Adipose tissue (tissue), 3 donors: ENCODE data around the gene TEX19. TPM values are rescaled to one million over a fixed set of nuclear protein-coding genes. Genes with fewer than 3 reads are reported as not detected.
"Not testable (repeated sequence)": the region's sequence is repeated elsewhere in the genome, so short reads cannot be mapped to it uniquely, and the experiment has no call there.

Experiments used
- H3K27ac ChIP-seq: one replicate; pipeline ENCODE4 v1.5.1; 2013; ENCODE audit warnings: low read depth, low read length
- WGBS, 3 donors: extraction: QIAGEN DNeasy Blood & Tissue Kit; methylation state at CpG; one replicate each; pipeline ENCODE4 v1.1.7; 2013; 5-methylcytosine and 5-hydroxymethylcytosine counted together
- polyA plus RNA-seq, 3 donors: library from polyadenylated mRNA; stranded (reverse); fragments of 200-250 nt; gene quantifications; one replicate each; pipeline ENCODE4 v1.2.3, GENCODE V29; 2013
- donor health status: healthy with polysubstance abuse.
- donor health status: Bipolar disorder and iron deficiency.
- donor health status: healthy.

Gene TEX19
- polyA plus RNA-seq, 3 donors, result not detected

GRCh38 chr17:82410014-82410716 lies 51.1 kb downstream of the TEX19 start:
- 86 to 91% (median 91%) methylated on average over 14 of the region's 14 CpGs for WGBS, 3 donors
- no peak overlapping the region for H3K27ac ChIP-seq

DNA sequence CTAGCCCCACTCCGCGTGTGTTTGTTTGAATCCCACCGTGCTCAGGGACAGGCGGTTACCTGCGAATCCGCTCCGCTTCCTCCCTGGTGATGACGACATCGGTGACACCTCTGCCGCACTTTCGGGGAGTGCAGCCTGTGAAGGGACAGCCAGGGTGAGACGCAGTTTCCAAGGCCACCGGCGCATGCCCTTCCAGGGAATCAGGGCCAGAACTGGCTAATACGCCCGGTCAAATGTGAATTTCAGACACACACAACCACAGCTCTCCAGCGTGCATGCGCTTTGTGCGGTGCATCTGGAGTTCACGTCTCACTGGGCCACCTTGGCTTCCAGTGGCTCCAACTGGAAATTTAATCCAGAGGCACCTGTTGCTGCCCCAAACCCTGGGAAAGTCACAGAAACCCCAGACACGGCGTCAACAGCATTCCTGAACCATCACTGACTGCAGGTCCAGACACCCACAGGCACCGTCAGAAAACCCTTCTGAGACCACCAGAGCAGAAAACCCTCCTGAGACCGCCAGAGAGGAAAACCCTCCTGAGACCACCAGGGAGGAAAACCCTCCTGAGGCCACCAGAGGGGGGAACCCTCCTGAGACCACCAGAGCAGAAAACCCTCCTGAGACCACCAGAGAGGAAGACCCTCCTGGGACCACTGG lies 52.5 kb downstream of the TEX19 start:
- 94 to 95% (median 95%) methylated on average over 24 of the region's 24 CpGs for WGBS, 3 donors
- H3K27ac ChIP-seq, result no peak overlapping the region

GRCh38 chr17:82412081-82412480 lies 53.0 kb downstream of the TEX19 start:
- 73 to 95% (median 93%) methylated on average over 10 to 16 of the region's 16 CpGs for WGBS, 3 donors
- H3K27ac ChIP-seq, result not testable (repeated sequence)

DNA sequence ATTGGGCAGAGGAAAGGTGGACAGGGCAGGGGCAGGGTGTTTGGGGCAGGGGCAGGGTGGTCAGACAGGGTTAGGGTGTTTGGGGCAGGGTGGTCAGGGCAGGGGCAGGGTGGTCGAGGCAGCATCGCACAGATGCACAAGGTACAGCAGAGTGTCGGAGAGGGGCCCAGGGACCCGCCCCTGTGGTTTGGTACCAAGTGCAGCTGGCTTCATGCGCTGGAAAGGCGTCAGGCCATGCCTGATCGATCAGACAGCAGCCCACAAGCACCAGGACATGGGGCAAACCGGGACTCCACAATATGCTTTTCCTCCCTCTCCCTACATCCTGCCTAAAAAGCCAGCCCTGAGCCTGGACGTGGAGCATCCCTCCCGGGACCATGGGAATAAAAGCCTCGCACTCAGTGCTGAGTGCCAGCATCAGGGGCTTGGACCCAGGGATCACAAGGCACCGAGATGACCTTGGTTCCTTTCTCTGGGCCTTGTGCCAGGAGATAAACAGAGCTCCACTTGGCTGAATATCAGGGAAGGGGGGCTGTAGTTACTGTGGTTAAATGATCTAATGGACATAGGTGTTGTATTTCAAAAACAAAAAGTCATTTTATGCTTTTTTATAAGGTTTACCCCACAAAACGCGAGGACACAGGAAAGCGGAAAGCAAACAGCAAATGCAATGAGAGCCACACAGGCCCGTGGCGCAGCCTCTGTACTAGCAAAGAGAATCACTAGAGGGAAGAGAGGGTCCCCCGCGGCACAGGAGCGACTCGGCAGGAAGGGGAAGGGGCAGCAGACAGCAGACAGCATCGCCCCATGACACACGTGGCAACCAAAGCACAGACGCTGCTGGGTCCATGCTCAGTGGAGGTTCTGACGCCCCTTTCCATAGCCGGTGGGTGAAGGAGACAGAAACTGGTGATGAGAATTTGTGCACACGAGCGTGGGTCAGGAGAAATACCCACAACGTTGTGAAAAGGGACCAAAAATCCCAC lies 53.8 kb downstream of the TEX19 start:
- 56 to 92% (median 87%) methylated on average over 27 to 29 of the region's 29 CpGs for WGBS, 3 donors
- H3K27ac ChIP-seq, result no peak overlapping the region

Other genes with a start within 250 kb of the TEX19 start
- 10 to 100 TPM; 22.7 to 23.7 (median 22.9) TPM for gene CCDC57, start 146.4 kb upstream of the TEX19 start, polyA plus RNA-seq
- 10 to 100 TPM in 2 of 3 donors, 1 to 10 TPM in 1; 6.5 to 36.7 (median 16.5) TPM for gene SLC16A3, start 130.2 kb upstream of the TEX19 start, polyA plus RNA-seq
- 100 to 1,000 TPM in 1 of 3 donors, 10 to 100 TPM in 2; 69.1 to 113 (median 90.8) TPM for gene CSNK1D, start 85.5 kb upstream of the TEX19 start, polyA plus RNA-seq
- gene CD7, start 41.6 kb upstream of the TEX19 start, polyA plus RNA-seq, result 1 to 10 TPM; 1.6 to 4.7 (median 1.6) TPM
- gene SECTM1, start 25.5 kb upstream of the TEX19 start, polyA plus RNA-seq, result 10 to 100 TPM in 2 of 3 donors, 1 to 10 TPM in 1; 3.8 to 24.1 (median 16.4) TPM
- under 1 TPM in 1 of 3 donors, not detected in 2; 0.32 TPM for gene UTS2R, start 12.5 kb downstream of the TEX19 start, polyA plus RNA-seq
- gene HEXD, start 59.1 kb downstream of the TEX19 start, polyA plus RNA-seq, result 10 to 100 TPM; 62.8 to 66.8 (median 66.4) TPM
- gene OGFOD3, start 59.3 kb downstream of the TEX19 start, polyA plus RNA-seq, result 10 to 100 TPM; 14.8 to 26.3 (median 18.6) TPM
- gene CYBC1, start 91.5 kb downstream of the TEX19 start, polyA plus RNA-seq, result 10 to 100 TPM; 42.5 to 70.0 (median 43.6) TPM
- 10 to 100 TPM; 45.6 to 72.2 (median 51.9) TPM for gene NARF, start 99.5 kb downstream of the TEX19 start, polyA plus RNA-seq
- gene FOXK2, start 160.5 kb downstream of the TEX19 start, polyA plus RNA-seq, result 10 to 100 TPM; 11.3 to 22.0 (median 16.0) TPM